ENCODE data around the gene DLGAP1. TPM values are rescaled to one million over a fixed set of nuclear protein-coding genes. Genes with fewer than 3 reads are reported as not detected.

DLGAP1 gene
- total RNA-seq, 6 experiments from 2014 or later: 0.09 to 0.31 (median 0.18) TPM; not detected in 2

GRCh38 chr18:3911413-3911812 lies 543.7 kb downstream of the DLGAP1 start:
- no peak for ATAC-seq
- DNase-seq: no peak
- no peaks in the 10 kb centered on the region for H3K4me1 ChIP-seq
- no peaks in the 10 kb centered on the region for H3K27me3 ChIP-seq
- TF ChIP-seq CTCF (IDR thresholded peaks at IDR 0.05) (no peak), POLR2A (IDR thresholded peaks at IDR 0.05) (no peak)
- intact Hi-C loops (cut with DNase I): no loop called here
- no peak overlapping the region for H3K27ac ChIP-seq
- no peaks in the 10 kb centered on the region for H3K9me3 ChIP-seq
- H3K4me3 ChIP-seq: no peak overlapping the region
- no peaks in the 10 kb centered on the region for H3K36me3 ChIP-seq

GRCh38 chr18:3910512-3910911 lies 544.6 kb downstream of the DLGAP1 start:
- H3K27me3 ChIP-seq: no peaks in the 10 kb centered on the region
- intact Hi-C loops (cut with DNase I): no loop called here
- 86% methylated on average over 4 of the region's 4 CpGs for WGBS (ENCODE audit: insufficient coverage, low coverage, low lambda C conversion rate, missing lambda C conversion rate)

GRCh38 chr18:3907955-3908354 lies 547.2 kb downstream of the DLGAP1 start:
- DNase-seq (no peak), ATAC-seq (no peak)
- Histone ChIP-seq H3K4me3 (no peak overlapping the region), H3K27ac (no peak overlapping the region), H3K36me3 (no peaks in the 10 kb centered on the region), H3K4me1 (no peaks in the 10 kb centered on the region), H3K27me3 (no peaks in the 10 kb centered on the region), H3K9me3 (no peaks in the 10 kb centered on the region)
- intact Hi-C loops (cut with DNase I): no loop called here
- TF ChIP-seq CTCF (IDR thresholded peaks at IDR 0.05) (no peak), POLR2A (IDR thresholded peaks at IDR 0.05) (no peak)

More at GRCh38 chr18:3910512-3910911, 544.6 kb downstream of the DLGAP1 start:
- Histone ChIP-seq H3K36me3 (no peaks in the 10 kb centered on the region), H3K4me1 (no peaks in the 10 kb centered on the region), H3K4me3 (no peak overlapping the region), H3K27ac (no peak overlapping the region), H3K9me3 (no peaks in the 10 kb centered on the region)
- ATAC-seq: no peak
- TF ChIP-seq CTCF (IDR thresholded peaks at IDR 0.05) (no peak), POLR2A (IDR thresholded peaks at IDR 0.05) (no peak)
- no peak for DNase-seq

- H3K36me3 ChIP-seq: no peaks in the 10 kb centered on the region
- H3K27ac ChIP-seq: no peak overlapping the region
- DNase-seq: no peak
- intact Hi-C loops (cut with DNase I): no loop called here
- ATAC-seq: no peak
- WGBS (ENCODE audit: insufficient coverage, low coverage, low lambda C conversion rate, missing lambda C conversion rate): 28% methylated on average over 3 of the region's 3 CpGs
- H3K4me1 ChIP-seq: no peaks in the 10 kb centered on the region
- no peaks in the 10 kb centered on the region for H3K27me3 ChIP-seq
- TF ChIP-seq POLR2A (IDR thresholded peaks at IDR 0.05) (no peak), CTCF (IDR thresholded peaks at IDR 0.05) (no peak)
- no peak overlapping the region for H3K4me3 ChIP-seq
- no peaks in the 10 kb centered on the region for H3K9me3 ChIP-seq
Observed at GRCh38 chr18:3906116-3906750, 548.9 kb downstream of the DLGAP1 start.

GRCh38 chr18:3903337-3903736 lies 551.8 kb downstream of the DLGAP1 start:
- ATAC-seq: no peak
- H3K4me1 ChIP-seq: no peaks in the 10 kb centered on the region
- WGBS (ENCODE audit: insufficient coverage, low coverage, low lambda C conversion rate, missing lambda C conversion rate): 40% methylated on average over 2 of the region's 2 CpGs
- DNase-seq: no peak
- no peak for TF ChIP-seq CTCF (IDR thresholded peaks at IDR 0.05)
- no peak for TF ChIP-seq POLR2A (IDR thresholded peaks at IDR 0.05)
- no peak overlapping the region for H3K27ac ChIP-seq
- H3K36me3 ChIP-seq: no peaks in the 10 kb centered on the region
- intact Hi-C loops (cut with DNase I): no loop called here
- no peak overlapping the region for H3K4me3 ChIP-seq
- H3K9me3 ChIP-seq: no peaks in the 10 kb centered on the region
- no peaks in the 10 kb centered on the region for H3K27me3 ChIP-seq

Data from right lobe of liver (tissue), 6 donors.